ENCODE results near the gene TMED1.
A peak's percentile ranks its signal among the peaks of the same experiment; 100 is the strongest.

Gene TMED1

GRCh38 chr19:10830931-10831779, 4.9 kb downstream of the TMED1 start:
- DNase-seq = no peak

- no peak for DNase-seq
Measured at GRCh38 chr19:10830370-10830769, 5.6 kb downstream of the TMED1 start.

GRCh38 chr19:10829967-10830366, 6.0 kb downstream of the TMED1 start:
- DNase-seq = no peak

GRCh38 chr19:10828981-10829821, 6.8 kb downstream of the TMED1 start:
- DNase-seq = no peak

- no peak for DNase-seq
Measured at GRCh38 chr19:10826846-10827245, 9.2 kb downstream of the TMED1 start.

- DNase-seq = no peak
Measured at GRCh38 chr19:10826231-10826630, 9.8 kb downstream of the TMED1 start.

- no peak for DNase-seq
Measured at GRCh38 chr19:10823690-10824089, 12.3 kb downstream of the TMED1 start.

- no peak for DNase-seq
Measured at GRCh38 chr19:10820173-10820572, 15.8 kb downstream of the TMED1 start.

- DNase-seq = no peak
Measured at GRCh38 chr19:10819124-10820060, 16.6 kb downstream of the TMED1 start.

- no peak for DNase-seq
Measured at GRCh38 chr19:10818301-10819123, 17.5 kb downstream of the TMED1 start.

GRCh38 chr19:10817291-10818038, 18.5 kb downstream of the TMED1 start:
- DNase-seq = no peak

GRCh38 chr19:10816691-10817090, 19.3 kb downstream of the TMED1 start:
- no peak for DNase-seq

GRCh38 chr19:10815969-10816644, 19.9 kb downstream of the TMED1 start:
- no peak for DNase-seq

GRCh38 chr19:10815007-10815536, 20.9 kb downstream of the TMED1 start:
- no peak for DNase-seq

GRCh38 chr19:10812902-10813404, 23.1 kb downstream of the TMED1 start:
- peak; percentile 35 for DNase-seq

GRCh38 chr19:10812196-10812595, 23.8 kb downstream of the TMED1 start:
- DNase-seq = no peak

GRCh38 chr19:10811391-10812111, 24.5 kb downstream of the TMED1 start:
- DNase-seq = no peak

- no peak for DNase-seq
Measured at GRCh38 chr19:10809651-10810285, 26.2 kb downstream of the TMED1 start.
